HG03460 (cell line): Measurements from ENCODE around the gene NFE2L1.
A peak's percentile ranks its signal among the peaks of the same experiment; 100 is the strongest.
"Not testable (repeated sequence)": the region's sequence is repeated elsewhere in the genome, so short reads cannot be mapped to it uniquely, and the experiment has no call there.

ENCODE experiments used
- ATAC-seq: cut with Tn5 transposase; IDR thresholded peaks from one replicate; pipeline ENCODE4 v1.9.1; 2021; ENCODE audit not compliant: unreplicated experiment

The NFE2L1 gene

GRCh38 chr17:48067245-48067644, 19.1 kb downstream of the NFE2L1 start:
- no peak for ATAC-seq

- not testable (repeated sequence) for ATAC-seq
These were observed 19.6 kb downstream of the NFE2L1 start for GRCh38 chr17:48067808-48068207.

GRCh38 chr17:48068491-48068961, 20.4 kb downstream of the NFE2L1 start:
- no peak for ATAC-seq

GRCh38 chr17:48070195-48070594, 22.0 kb downstream of the NFE2L1 start:
- no peak for ATAC-seq

GRCh38 chr17:48071654-48072053, 23.5 kb downstream of the NFE2L1 start:
- ATAC-seq: no peak

- not testable (repeated sequence) for ATAC-seq
These were observed 24.7 kb downstream of the NFE2L1 start for GRCh38 chr17:48072811-48073210.

- not testable (repeated sequence) for ATAC-seq
These were observed 25.5 kb downstream of the NFE2L1 start for GRCh38 chr17:48073566-48074094.

- ATAC-seq: no peak
These were observed 26.3 kb downstream of the NFE2L1 start for GRCh38 chr17:48074322-48075081.

GRCh38 chr17:48077152-48077551, 29.0 kb downstream of the NFE2L1 start:
- not testable (repeated sequence) for ATAC-seq

- ATAC-seq: no peak
These were observed 33.7 kb downstream of the NFE2L1 start for GRCh38 chr17:48081858-48082257.

- ATAC-seq: no peak
These were observed 36.8 kb downstream of the NFE2L1 start for GRCh38 chr17:48084932-48085331.

GRCh38 chr17:48093341-48094045, 45.3 kb downstream of the NFE2L1 start:
- ATAC-seq: no peak

- ATAC-seq: no peak
These were observed 47.5 kb downstream of the NFE2L1 start for GRCh38 chr17:48095611-48096010.

GRCh38 chr17:48100160-48100559, 52.0 kb downstream of the NFE2L1 start:
- ATAC-seq: no peak

GRCh38 chr17:48100591-48101011, 52.4 kb downstream of the NFE2L1 start:
- ATAC-seq: peak; percentile 11

GRCh38 chr17:48101012-48101720, 53.0 kb downstream of the NFE2L1 start, which contains the start of gene CBX1:
TSS of gene CBX1 (minus strand) at chr17:48101478. CDS start at chr17:48077004, 24,474 bp downstream.
- peak; percentile 87 for ATAC-seq

GRCh38 chr17:48102043-48102750, 54.0 kb downstream of the NFE2L1 start:
- ATAC-seq: no peak

- ATAC-seq: no peak
These were observed 54.9 kb downstream of the NFE2L1 start for GRCh38 chr17:48102798-48103715.

GRCh38 chr17:48104440-48104839, 56.3 kb downstream of the NFE2L1 start:
- ATAC-seq: no peak

- ATAC-seq: no peak
These were observed 58.6 kb downstream of the NFE2L1 start for GRCh38 chr17:48106802-48107136.
